Left colon (tissue), 2 donors: ENCODE data around the gene IDUA. TPM values are rescaled to one million over a fixed set of nuclear protein-coding genes. Genes with fewer than 3 reads are reported as not detected.
"Not testable (repeated sequence)": the region's sequence is repeated elsewhere in the genome, so short reads cannot be mapped to it uniquely, and the experiment has no call there.

Experiments
- ATAC-seq: fragments of 200-7000 bp; cut with Tn5 transposase; one replicate; pipeline ENCODE4 v1.9.1; 2020; ENCODE audit warnings: mild to moderate bottlenecking, moderate library complexity
- DNase-seq, 2 donors: peaks; one replicate each; pipeline ENCODE4 v3.0.0-alpha.2; 2020
- intact Hi-C, 2 donors: fragments of 100-400 bp; cut with DNase I in 1 of 2; cut with micrococcal nuclease in 1 of 2; formaldehyde crosslinking; loops; one replicate each; pipeline versions ENCODE4 v1.11.2 to v1.14.0; 2022; cut with DNase I, micrococcal nuclease
- total RNA-seq, 2 donors: library from RNA; stranded (reverse); fragmentation: NEBNext Ultra II Directional; extraction: Animal tissue kit (Norgen Biotek cat#: 25700); gene quantifications; one replicate each; pipeline ENCODE4 v1.2.1, GENCODE V29; 2021
- donor health status: DM: no; HTN: no; CAD: no.
- donor health status: DM: yes; HTN: yes; CAD: no.

IDUA gene
- total RNA-seq, 2 donors from 2014 or later: 28.7 to 40.9 TPM

GRCh38 chr4:965048-965765 lies 21.6 kb upstream of the IDUA start:
- intact Hi-C loops: no loop called here
- ATAC-seq (no peak), DNase-seq (no peak)

- ATAC-seq (no peak), DNase-seq (no peak)
- intact Hi-C loops: no loop called here
Measured at GRCh38 chr4:965766-966134, 21.1 kb upstream of the IDUA start.

GRCh38 chr4:966266-967112 lies 20.4 kb upstream of the IDUA start:
- intact Hi-C loops: no loop called here
- ATAC-seq (no peak), DNase-seq (no peak)

- ATAC-seq: no peak
- intact Hi-C loops: no loop called here
- DNase-seq: no peak
Measured at GRCh38 chr4:967113-968104, 19.4 kb upstream of the IDUA start.

- DNase-seq: no peak
- intact Hi-C loops: no loop called here
- no peak for ATAC-seq
Measured at GRCh38 chr4:968221-968620, 18.6 kb upstream of the IDUA start.

GRCh38 chr4:968621-969394 lies 18.0 kb upstream of the IDUA start:
- ATAC-seq (no peak), DNase-seq (no peak)
- intact Hi-C loops: no loop called here

- DNase-seq: peak; percentile 44 to 51
- peak; percentile 38 for ATAC-seq
- intact Hi-C loops: no loop called here
Measured at GRCh38 chr4:970046-970745, 16.6 kb upstream of the IDUA start.

GRCh38 chr4:970854-971520 lies 15.9 kb upstream of the IDUA start:
- intact Hi-C loops: no loop called here
- DNase-seq: peak; percentile 37 to 49
- peak; percentile 24 for ATAC-seq

GRCh38 chr4:971666-972500 lies 15.0 kb upstream of the IDUA start:
- DNase-seq (peak; percentile 90 to 94), ATAC-seq (peak; percentile 79)
- intact Hi-C loops: no loop called here

GRCh38 chr4:972651-973424 lies 14.0 kb upstream of the IDUA start:
- peak; percentile 44 for ATAC-seq
- intact Hi-C loops: no loop called here
- peak in 1 of 2 donors; percentile 70 for DNase-seq

GRCh38 chr4:973431-974397 lies 13.1 kb upstream of the IDUA start, which contains the start of gene DGKQ:
Gene DGKQ (minus strand): TSS chr4:973569. CDS start chr4:973482, 87 bp downstream.
- DNase-seq (peak; percentile 76 to 90), ATAC-seq (peak; percentile 58)
- intact Hi-C loops: no loop called here

GRCh38 chr4:974668-975067 lies 12.2 kb upstream of the IDUA start:
- DNase-seq (no peak), ATAC-seq (no peak)
- intact Hi-C loops: no loop called here

- intact Hi-C loops, DNase-seq, ATAC-seq: not testable (repeated sequence)
Measured at GRCh38 chr4:976016-976415, 10.8 kb upstream of the IDUA start.

GRCh38 chr4:978957-979701 lies 7.7 kb upstream of the IDUA start:
- no peak for DNase-seq
- intact Hi-C loops: no loop called here
- ATAC-seq: no peak
